Measurements from ENCODE around the gene ATAD5.
"Not testable (repeated sequence)": the region's sequence is repeated elsewhere in the genome, so short reads cannot be mapped to it uniquely, and the experiment has no call there.

The ATAD5 gene

DNA sequence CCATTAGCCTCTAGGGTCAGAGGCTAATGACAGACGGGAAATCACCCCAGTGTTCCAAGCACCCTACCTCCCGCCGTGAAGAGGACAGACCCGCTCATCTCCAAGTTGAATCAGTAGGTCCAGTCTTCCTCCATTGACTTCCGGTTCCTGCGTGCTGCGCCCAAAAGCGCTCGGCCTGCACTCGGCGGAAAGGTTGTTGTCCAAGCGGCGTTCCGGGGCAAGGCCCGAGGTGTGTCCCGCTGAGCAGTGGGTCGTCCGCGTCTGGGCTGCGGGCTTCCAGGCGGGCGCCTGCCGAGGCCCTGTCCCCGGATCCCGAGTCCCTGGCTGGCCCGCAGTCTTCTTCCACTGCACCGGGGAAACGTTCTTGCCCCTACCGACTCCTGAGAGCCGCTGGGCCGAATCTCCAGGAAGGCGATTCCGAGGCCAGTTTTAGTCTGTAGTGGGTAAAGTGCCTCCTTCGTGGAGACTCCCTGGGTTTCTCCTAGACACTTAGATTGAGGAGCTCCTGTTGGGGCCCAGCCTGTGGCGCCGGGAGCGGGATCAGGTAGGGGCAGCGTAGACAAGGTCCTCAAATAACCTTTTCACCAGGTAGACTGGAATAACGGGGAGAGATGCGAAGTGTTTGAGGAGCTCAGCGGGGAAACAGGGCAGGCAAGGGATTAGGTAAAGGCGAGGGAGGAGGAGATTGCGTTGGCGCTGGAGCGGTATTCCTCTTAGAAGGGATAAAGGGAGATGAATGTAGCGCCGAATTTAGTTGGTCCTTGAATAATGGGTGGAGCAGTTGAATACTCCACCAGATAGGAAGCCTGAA lies 74.5 kb downstream of the ATAD5 start, which contains the start of gene TEFM:
TSS of gene TEFM (minus strand) at position 138 of the 811 bp plus-strand sequence. CDS start at position 98, 40 bp downstream.
- Histone ChIP-seq H3K4me3 (ENCODE audit: low read length) (peak within 1 kb of the TSS; percentile 95), H4K20me1 (ENCODE audit: insufficient read depth, low read length) (no peaks in the 10 kb centered on the region), H3K36me3 (replicated peaks; ENCODE audit: low read depth, low read length) (peaks cover 11% of the 10 kb centered on the region), H3K27ac (ENCODE audit: low read length) (peak within 1 kb of the TSS; percentile 63), H3K4me1 (ENCODE audit: low read length) (peaks cover 28% of the 10 kb centered on the region), H3K9ac (ENCODE audit: low read length) (peak within 1 kb of the TSS; percentile 94), H3K27me3 (ENCODE audit: low read depth, low read length) (no peaks in the 10 kb centered on the region), H3K9me3 (ENCODE audit: insufficient read depth, low read length) (no peaks in the 10 kb centered on the region), H2AFZ (ENCODE audit: low read depth, low read length) (peak within 1 kb of the TSS; percentile 97), H3K4me2 (ENCODE audit: low read length) (peak within 1 kb of the TSS; percentile 94), H3K79me2 (ENCODE audit: low read length) (peaks cover 39% of the 10 kb centered on the region)
- TF ChIP-seq, protein P1, sequence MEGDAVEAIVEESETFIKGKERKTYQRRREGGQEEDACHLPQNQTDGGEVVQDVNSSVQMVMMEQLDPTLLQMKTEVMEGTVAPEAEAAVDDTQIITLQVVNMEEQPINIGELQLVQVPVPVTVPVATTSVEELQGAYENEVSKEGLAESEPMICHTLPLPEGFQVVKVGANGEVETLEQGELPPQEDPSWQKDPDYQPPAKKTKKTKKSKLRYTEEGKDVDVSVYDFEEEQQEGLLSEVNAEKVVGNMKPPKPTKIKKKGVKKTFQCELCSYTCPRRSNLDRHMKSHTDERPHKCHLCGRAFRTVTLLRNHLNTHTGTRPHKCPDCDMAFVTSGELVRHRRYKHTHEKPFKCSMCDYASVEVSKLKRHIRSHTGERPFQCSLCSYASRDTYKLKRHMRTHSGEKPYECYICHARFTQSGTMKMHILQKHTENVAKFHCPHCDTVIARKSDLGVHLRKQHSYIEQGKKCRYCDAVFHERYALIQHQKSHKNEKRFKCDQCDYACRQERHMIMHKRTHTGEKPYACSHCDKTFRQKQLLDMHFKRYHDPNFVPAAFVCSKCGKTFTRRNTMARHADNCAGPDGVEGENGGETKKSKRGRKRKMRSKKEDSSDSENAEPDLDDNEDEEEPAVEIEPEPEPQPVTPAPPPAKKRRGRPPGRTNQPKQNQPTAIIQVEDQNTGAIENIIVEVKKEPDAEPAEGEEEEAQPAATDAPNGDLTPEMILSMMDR (IDR thresholded peaks at IDR 0.05; ENCODE audit: low read depth, low read length), result no peak
- no peak for TF ChIP-seq EZH2phosphoT487 (IDR thresholded peaks at IDR 0.05; ENCODE audit: low read depth)

DNA sequence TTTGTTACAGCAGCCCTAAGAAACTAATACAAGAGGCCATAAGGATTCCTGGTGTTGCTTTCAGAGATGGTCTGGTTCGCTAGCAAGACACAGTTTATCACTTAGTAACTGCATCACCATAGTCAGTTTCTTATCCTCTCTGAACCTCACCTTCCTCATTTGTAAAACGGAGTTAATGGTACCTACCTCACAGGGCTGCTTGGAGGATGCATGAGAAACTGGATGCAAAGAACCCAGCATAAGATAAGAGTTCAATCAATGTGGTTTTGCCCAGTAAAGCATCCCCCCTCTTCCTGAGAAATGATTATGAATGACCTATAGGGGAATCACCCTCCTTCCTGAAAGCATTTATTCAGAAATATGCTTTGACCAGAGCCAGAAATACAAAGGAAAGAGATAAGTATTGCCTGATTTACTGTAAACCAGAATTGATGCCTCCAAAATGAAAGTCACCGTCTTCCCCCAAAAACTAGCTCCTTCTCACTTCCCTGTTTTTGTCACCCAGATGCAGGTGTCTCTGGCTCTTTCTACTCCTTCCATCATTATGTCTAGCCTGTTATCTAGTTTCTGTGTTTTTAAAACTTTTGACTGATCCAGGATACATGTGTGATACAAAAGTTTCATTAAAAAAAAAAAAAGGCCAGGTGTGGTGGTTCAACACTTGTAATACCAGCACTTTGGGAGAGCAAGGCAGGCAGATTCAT lies 77.1 kb downstream of the ATAD5 start:
- Histone ChIP-seq H3K27ac (ENCODE audit: low read length) (peak overlapping the region; percentile 56), H3K36me3 (replicated peaks; ENCODE audit: low read depth, low read length) (peaks cover 4% of the 10 kb centered on the region), H3K79me2 (ENCODE audit: low read length) (peaks cover 37% of the 10 kb centered on the region), H3K4me2 (ENCODE audit: low read length) (peak overlapping the region; percentile 68), H2AFZ (ENCODE audit: low read depth, low read length) (no peak overlapping the region), H4K20me1 (ENCODE audit: insufficient read depth, low read length) (no peaks in the 10 kb centered on the region), H3K4me1 (ENCODE audit: low read length) (peaks cover 28% of the 10 kb centered on the region), H3K27me3 (ENCODE audit: low read depth, low read length) (no peaks in the 10 kb centered on the region), H3K9me3 (ENCODE audit: insufficient read depth, low read length) (no peaks in the 10 kb centered on the region), H3K9ac (ENCODE audit: low read length) (no peak overlapping the region), H3K4me3 (ENCODE audit: low read length) (0 out of 2 replicates have a peak overlapping the region, but pooled peaks have one; percentile 29)
- TF ChIP-seq EZH2phosphoT487 (IDR thresholded peaks at IDR 0.05; ENCODE audit: low read depth), result no peak
- TF ChIP-seq, protein P1 (IDR thresholded peaks at IDR 0.05; ENCODE audit: low read depth, low read length), result no peak

DNA sequence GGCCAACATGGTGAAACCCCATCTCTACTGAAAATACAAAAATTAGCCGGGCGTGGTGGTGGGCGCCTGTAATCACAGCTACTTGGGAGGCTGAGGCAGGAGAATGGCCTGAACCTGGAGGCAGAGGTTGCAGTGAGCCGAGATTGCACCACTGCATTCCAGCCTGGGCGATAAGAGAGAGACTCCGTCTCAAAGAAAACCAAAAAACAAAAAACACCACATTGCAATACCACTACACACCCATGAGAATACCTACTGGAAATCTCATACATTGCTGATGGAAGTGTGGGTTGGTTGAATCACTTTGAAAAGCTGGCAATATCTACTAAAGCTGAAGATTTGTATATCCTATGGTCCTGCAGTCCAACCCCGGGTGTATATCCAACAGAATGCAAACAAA lies 78.4 kb downstream of the ATAD5 start:
- not testable (repeated sequence) for H3K4me2 ChIP-seq (ENCODE audit: low read length); H2AFZ ChIP-seq (ENCODE audit: low read depth, low read length); H3K27ac ChIP-seq (ENCODE audit: low read length); H3K27me3 ChIP-seq (ENCODE audit: low read depth, low read length); H4K20me1 ChIP-seq (ENCODE audit: insufficient read depth, low read length); H3K9me3 ChIP-seq (ENCODE audit: insufficient read depth, low read length); H3K36me3 ChIP-seq (replicated peaks; ENCODE audit: low read depth, low read length); H3K9ac ChIP-seq (ENCODE audit: low read length); H3K4me3 ChIP-seq (ENCODE audit: low read length)
- peaks cover 26% of the 10 kb centered on the region for H3K4me1 ChIP-seq (ENCODE audit: low read length)
- H3K79me2 ChIP-seq (ENCODE audit: low read length), result peaks cover 26% of the 10 kb centered on the region

DNA sequence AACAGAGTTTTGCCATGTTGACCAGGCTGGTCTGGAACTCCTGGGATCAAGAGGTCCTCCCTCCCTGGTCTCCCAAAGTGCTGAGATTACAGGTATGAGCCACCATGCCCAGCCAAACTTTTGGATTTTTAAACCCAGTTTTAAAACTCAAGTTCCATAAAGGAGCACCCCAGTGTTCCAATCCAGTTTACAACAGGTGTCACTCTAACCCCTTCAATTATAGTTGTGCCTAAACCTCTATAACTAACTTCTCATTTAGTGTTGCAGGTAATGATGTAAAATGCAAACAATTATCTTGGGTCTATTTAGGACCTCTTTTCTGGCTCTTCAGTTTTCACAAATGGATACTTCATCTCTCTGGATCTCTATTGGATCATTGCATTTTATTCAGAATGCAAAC lies 82.2 kb downstream of the ATAD5 start:
- H3K9me3 ChIP-seq (ENCODE audit: insufficient read depth, low read length), result no peaks in the 10 kb centered on the region
- H2AFZ ChIP-seq (ENCODE audit: low read depth, low read length), result no peak overlapping the region
- no peaks in the 10 kb centered on the region for H4K20me1 ChIP-seq (ENCODE audit: insufficient read depth, low read length)
- no peaks in the 10 kb centered on the region for H3K27me3 ChIP-seq (ENCODE audit: low read depth, low read length)
- H3K4me1 ChIP-seq (ENCODE audit: low read length), result peaks cover 6% of the 10 kb centered on the region
- no peak overlapping the region for H3K9ac ChIP-seq (ENCODE audit: low read length)
- H3K4me2 ChIP-seq (ENCODE audit: low read length), result no peak overlapping the region
- H3K4me3 ChIP-seq (ENCODE audit: low read length), result no peak overlapping the region
- H3K36me3 ChIP-seq (replicated peaks; ENCODE audit: low read depth, low read length), result no peaks in the 10 kb centered on the region
- TF ChIP-seq, protein P1 (IDR thresholded peaks at IDR 0.05; ENCODE audit: low read depth, low read length), result peak; percentile 29
- TF ChIP-seq EZH2phosphoT487 (IDR thresholded peaks at IDR 0.05; ENCODE audit: low read depth), result no peak
- H3K27ac ChIP-seq (ENCODE audit: low read length), result no peak overlapping the region
- no peaks in the 10 kb centered on the region for H3K79me2 ChIP-seq (ENCODE audit: low read length)

Data from OCI-LY3 (cell line).